ENCODE results near the gene HNRNPUL1. TPM values are rescaled to one million over a fixed set of nuclear protein-coding genes. Genes with fewer than 3 reads are reported as not detected.

HNRNPUL1 gene
- total and polyA plus RNA-seq, 9 of the 15 experiments (the other 6 are each of a cell fraction or from before 2014, with no cell fraction given): 7.3 to 211 (median 85.0) TPM

GRCh38 chr19:41310033-41310831, 46.1 kb downstream of the HNRNPUL1 start, which contains the start of gene CCDC97 (continued):
- no peak for TF ChIP-seq CTCFL (IDR thresholded peaks at IDR 0.05; ENCODE audit: borderline replicate concordance, insufficient read depth, low read depth, low read length, poor library complexity, severe bottlenecking)
- no peak for TF ChIP-seq ADNP (tag; IDR thresholded peaks at IDR 0.05)
- peak; percentile 85 for TF ChIP-seq NUFIP1 (IDR thresholded peaks at IDR 0.05; ENCODE audit: partially characterized antibody)
- peak; percentile 88 for TF ChIP-seq MTA1 (IDR thresholded peaks at IDR 0.05; ENCODE audit: borderline replicate concordance)
- no peak for TF ChIP-seq ID3 (CRISPR knock-in tag; IDR thresholded peaks at IDR 0.05)
- TF ChIP-seq ID3 (tag; IDR thresholded peaks at IDR 0.05): peak; percentile 91
- no peak for TF ChIP-seq PPARD (CRISPR knock-in tag; IDR thresholded peaks at IDR 0.05)
- no peak for TF ChIP-seq PRMT5 (CRISPR knock-in tag; IDR thresholded peaks at IDR 0.05)
- TF ChIP-seq HDAC2 (IDR thresholded peaks at IDR 0.05): peak; percentile 96
- TF ChIP-seq NBN (IDR thresholded peaks at IDR 0.05; ENCODE audit: low read depth): peak; percentile 93
- peak; percentile 83 to 90 for TF ChIP-seq MLLT1 (IDR thresholded peaks at IDR 0.05)
- TF ChIP-seq ZNF121 (CRISPR knock-in tag; conservative IDR thresholded peaks at IDR 0.05): no peak
- no peak for TF ChIP-seq BRF1 (IDR thresholded peaks at IDR 0.05; ENCODE audit: borderline replicate concordance, extremely low read depth, insufficient read length)
- TF ChIP-seq CBX5 (IDR thresholded peaks at IDR 0.05; ENCODE audit: borderline replicate concordance, low read depth): no peak
- TF ChIP-seq GATA2 (CRISPR knock-in tag; IDR thresholded peaks at IDR 0.05): no peak
- TF ChIP-seq KLF1 (tag; IDR thresholded peaks at IDR 0.05): peak; percentile 91
- no peak for TF ChIP-seq ZNF347 (CRISPR knock-in tag; IDR thresholded peaks at IDR 0.05; ENCODE audit: low read depth)
- peak; percentile 3; the same call in 1 of the 2 replicates for TF ChIP-seq ZNF436 (CRISPR knock-in tag; IDR thresholded peaks at IDR 0.05)
- peak; percentile 77 for TF ChIP-seq POLR2B (IDR thresholded peaks at IDR 0.05; ENCODE audit: low read depth, partially characterized antibody)
- no peak for TF ChIP-seq ETV6 (IDR thresholded peaks at IDR 0.05; ENCODE audit: borderline replicate concordance in 1 of 2, low read depth in 2 of 2, low read length in 1 of 2)
- TF ChIP-seq ETV6 (CRISPR knock-in tag; IDR thresholded peaks at IDR 0.05; ENCODE audit: borderline replicate concordance): no peak
- no peak for TF ChIP-seq SMAD1 (IDR thresholded peaks at IDR 0.05; ENCODE audit: low read depth, low read length, partially characterized antibody)
- no peak for TF ChIP-seq RAD21 (CRISPR knock-in tag; conservative IDR thresholded peaks at IDR 0.05 in 1 of 2, IDR thresholded peaks at IDR 0.05 in 1 of 2)
- TF ChIP-seq ESRRA (IDR thresholded peaks at IDR 0.05; ENCODE audit: borderline replicate concordance, low read depth): peak; percentile 90

All from K562 (cell line).